Bone marrow (tissue), 2 donors: ENCODE data around the gene UPF1.

Experiments used
- DNase-seq, 2 donors: peaks; one replicate each; lab custom pipeline; 2025; lab: John Stamatoyannopoulos, UW

UPF1 gene

DNA sequence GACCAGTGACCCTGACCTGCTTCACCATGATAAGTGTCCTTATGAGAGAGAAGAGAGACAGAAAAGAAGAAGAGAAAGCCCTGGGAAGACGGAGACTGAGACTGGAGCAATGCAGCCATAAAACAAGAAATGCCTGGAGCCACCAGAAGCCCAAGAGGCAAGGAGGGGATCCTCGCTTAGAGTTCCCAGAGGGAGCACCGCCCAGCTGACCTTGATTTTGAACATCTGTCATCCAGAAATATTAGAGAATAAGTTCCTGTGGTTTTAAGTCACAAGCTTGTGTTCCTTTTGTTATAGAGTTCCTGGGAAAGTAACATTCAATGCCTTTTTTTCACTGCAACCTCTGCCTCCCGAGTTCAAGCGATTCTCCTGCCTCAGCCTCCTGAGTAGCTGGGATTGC lies 44.0 kb downstream of the UPF1 start:
- no peak for DNase-seq

DNA sequence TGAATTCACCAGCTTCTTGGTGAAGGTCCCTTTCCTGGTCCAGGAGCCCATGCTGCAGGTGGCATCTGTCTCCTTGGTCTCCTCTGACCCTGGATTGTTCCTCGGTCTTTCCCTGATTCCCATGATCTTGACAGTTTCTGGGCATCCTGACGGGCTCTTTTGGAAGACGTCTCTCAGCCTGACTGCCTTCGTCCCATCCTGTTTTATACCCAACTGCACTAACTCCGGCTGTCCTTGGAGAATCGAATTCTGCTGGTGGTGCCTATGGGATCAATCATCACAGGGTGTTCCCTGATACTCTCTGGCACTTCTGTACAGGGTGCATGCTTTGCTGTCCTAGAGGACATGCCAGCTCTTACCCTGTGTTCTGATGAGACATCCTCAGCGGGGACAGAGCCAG lies 45.1 kb downstream of the UPF1 start:
- DNase-seq: no peak

DNA sequence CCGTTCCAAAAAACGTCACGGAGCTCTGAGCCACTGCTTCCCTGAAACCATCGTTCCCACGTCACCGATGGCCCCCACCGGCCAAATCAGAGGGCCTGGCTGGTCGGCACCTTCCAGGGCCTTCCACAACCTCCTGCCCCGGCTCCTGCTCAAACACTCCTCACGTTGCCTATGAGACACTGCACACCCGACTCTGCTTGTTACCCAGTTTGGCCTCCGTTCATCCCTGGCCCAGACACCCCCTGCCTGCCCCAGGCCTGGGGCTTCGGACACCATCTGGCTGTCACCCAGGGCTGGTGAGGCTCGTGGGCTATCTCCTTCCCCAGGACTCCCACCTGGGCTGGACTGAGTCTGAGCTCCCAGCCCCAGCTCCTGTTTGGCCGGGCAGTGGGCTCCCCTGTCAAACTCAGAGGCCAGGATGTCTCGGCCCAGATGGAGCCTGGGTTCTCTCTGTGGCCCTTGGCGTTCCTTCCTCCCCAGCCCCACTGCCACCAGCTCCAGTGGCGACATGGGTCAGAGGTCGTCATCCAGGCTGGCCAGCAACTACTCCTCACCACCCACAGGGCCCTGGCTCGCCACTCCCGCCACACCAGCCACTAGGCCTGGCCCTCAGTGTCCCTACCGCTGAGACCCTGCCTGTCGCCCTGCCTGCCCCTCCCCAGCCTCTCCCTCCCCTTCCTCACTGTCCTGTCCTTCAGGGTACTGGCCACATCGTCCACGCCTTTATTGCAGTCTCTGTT lies 46.5 kb downstream of the UPF1 start:
- no peak for DNase-seq

- no peak for DNase-seq
Observed at GRCh38 chr19:18878858-18879578, 47.3 kb downstream of the UPF1 start.

- no peak for DNase-seq
Observed at GRCh38 chr19:18879579-18880373, 48.0 kb downstream of the UPF1 start.

DNA sequence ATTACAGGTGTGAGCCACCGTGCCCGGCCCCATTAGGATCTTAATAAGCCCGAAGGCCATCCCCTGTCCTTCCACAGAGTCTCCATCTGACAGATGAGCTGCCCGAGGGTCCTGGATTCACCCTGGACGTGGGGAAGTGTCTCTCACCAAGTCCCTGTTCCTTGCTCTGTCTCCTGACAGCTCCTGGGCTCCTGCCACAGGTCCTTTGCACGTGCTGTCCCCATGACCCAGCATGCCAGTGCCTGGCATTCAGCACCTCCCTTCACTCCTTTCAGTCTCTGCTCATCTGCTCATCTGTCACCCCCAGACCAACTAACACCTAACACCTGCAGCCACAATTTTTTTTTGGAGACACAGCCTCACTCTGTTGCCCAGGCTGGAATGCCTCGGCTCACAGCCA lies 49.7 kb downstream of the UPF1 start:
- no peak for DNase-seq

- DNase-seq: no peak
Observed at GRCh38 chr19:18883526-18884304, 52.0 kb downstream of the UPF1 start.

DNA sequence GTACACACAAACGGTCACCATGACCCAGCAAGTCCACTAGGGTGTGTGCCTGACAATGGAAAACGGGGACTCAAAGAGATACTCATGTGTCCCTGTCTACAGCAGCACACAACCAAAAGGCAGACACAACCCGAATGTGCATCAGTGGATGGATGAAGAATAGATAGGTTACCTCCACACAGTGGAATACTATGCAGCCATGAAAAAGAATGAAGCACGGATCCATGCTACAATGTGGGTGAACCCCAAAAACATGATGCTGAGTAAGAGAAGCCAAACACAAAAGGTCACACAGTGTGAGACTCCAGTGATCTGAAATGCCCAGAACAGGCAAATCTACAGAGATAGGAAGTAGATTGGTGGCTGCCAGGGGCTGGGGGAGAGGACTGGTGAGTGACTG lies 55.2 kb downstream of the UPF1 start:
- DNase-seq: no peak

DNA sequence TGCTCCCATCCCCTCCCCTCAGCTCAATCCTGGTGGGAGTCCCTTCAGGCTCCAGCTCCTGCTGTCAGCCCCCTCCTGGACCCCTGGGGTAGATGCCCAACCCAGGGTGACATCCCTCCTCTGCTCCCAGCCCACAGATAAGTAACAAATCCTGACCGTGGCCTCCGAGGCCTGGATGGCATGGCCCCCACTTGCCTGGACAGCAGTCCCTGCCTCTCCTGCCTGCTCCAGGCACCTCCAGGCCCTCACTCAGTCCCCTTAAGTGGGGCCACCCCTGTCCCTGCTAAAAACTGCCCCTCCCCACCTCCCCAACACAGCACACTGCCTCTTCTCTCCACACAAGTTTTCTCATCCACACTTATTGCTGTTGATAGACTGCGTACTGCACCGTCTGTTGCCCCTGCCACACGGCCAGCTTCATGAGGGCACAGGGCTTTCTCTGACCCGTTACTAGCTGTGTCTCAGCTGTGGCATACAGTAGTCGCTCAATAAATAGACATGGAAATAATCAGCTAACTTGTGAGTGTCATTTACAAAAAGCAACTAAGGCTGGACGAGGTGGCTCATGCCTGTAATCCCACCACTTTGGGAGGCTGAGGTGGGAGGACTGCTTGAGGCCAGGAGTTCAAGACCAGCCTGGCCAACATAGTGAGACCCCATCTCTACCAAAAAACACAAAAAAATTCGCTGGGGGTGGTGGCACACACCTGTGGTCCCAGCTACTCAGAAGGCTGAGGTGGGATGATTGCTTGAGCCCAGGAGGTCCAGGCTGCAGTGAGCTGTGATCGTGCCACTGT lies 58.4 kb downstream of the UPF1 start:
- no peak for DNase-seq

GRCh38 chr19:18893587-18894253 lies 62.0 kb downstream of the UPF1 start:
- DNase-seq: no peak

GRCh38 chr19:18894254-18895037 lies 62.7 kb downstream of the UPF1 start:
- no peak for DNase-seq

GRCh38 chr19:18895038-18895823 lies 63.5 kb downstream of the UPF1 start:
- peak in 1 of 2 donors; percentile 9 for DNase-seq

DNA sequence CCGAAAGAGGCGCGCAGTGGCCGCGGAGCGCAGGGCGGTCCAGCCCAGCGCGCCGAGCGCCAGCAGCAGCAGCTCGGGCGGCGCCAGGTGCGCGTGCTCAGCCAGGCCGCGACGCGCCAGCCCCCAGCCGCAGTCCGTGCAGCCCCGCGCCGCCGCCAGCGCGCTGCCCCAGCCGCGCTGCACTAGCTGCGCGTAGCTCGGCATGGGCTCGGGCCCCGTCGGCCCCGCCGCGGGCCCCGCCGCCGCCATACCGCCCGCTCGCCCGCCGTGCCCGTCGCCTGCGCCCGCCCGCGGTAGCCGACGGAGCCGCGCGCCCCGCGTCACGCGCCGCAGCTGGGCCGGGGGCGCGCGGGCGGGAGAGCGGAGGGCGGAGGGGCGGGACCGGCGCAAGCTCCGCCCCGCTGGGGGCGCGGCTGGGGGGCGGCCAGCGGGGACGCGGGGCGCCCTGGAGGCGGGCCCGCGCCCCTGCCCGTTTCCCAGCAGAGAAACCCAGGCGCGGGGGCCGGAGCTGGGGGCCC lies 64.1 kb downstream of the UPF1 start, which contains the start of gene CERS1:
Gene CERS1 (minus strand): TSS at position 335 of the 518 bp plus-strand sequence. CDS start 86 bp downstream, at position 249.
- no peak for DNase-seq

GRCh38 chr19:18896421-18896841 lies 64.7 kb downstream of the UPF1 start:
- DNase-seq: no peak

GRCh38 chr19:18897094-18898029 lies 65.6 kb downstream of the UPF1 start:
- DNase-seq: no peak

DNA sequence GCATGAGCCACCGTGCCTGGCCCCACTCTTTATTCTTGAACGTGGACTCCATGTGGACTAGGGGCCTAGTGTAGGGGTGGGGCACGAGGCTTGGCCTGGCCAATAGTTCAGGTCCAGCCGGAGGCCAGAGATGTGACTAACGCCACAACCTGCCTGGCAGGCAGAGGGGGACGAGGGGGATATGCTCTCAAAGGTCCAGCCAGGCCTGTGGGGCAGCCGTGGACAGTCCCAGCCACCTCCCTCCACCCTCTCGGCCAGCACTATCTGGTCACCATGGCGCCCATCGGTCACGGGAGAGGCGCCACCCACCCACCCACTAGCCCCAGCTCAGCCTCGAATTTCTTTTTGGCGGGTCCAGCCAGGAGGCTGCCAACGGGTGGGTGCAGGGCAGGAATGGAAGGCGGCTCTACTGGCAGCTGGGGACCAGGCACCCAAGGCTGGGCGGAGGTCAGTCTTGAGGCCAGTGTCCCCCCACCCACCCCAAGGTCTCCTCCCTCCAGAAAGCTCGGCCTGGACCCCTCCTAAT lies 66.4 kb downstream of the UPF1 start:
- DNase-seq: no peak
